ENCODE results near the gene RBKS. TPM values are rescaled to one million over a fixed set of nuclear protein-coding genes. Genes with fewer than 3 reads are reported as not detected.

The RBKS gene
- total and polyA plus RNA-seq, 2 of the 13 experiments (the other 11 are each of a cell fraction or from before 2014, with no cell fraction given): 7.7 to 8.3 TPM

- TF ChIP-seq ZNF431 (CRISPR knock-in tag; IDR thresholded peaks at IDR 0.05; ENCODE audit: borderline replicate concordance, low read depth) (no peak), ZNF549 (CRISPR knock-in tag; IDR thresholded peaks at IDR 0.05) (no peak), CREB1 (IDR thresholded peaks at IDR 0.05) (no peak), CREB1 (CRISPR knock-in tag; IDR thresholded peaks at IDR 0.05) (no peak), CCDC6 (CRISPR knock-in tag; IDR thresholded peaks at IDR 0.05) (no peak), GPBP1L1 (CRISPR knock-in tag; IDR thresholded peaks at IDR 0.05) (no peak), CHD2 (IDR thresholded peaks at IDR 0.05; ENCODE audit: low read depth, low read length) (no peak), YEATS4 (CRISPR knock-in tag; IDR thresholded peaks at IDR 0.05; ENCODE audit: borderline replicate concordance) (no peak), KLF13 (CRISPR knock-in tag; IDR thresholded peaks at IDR 0.05) (no peak), ZNF557 (CRISPR knock-in tag; IDR thresholded peaks at IDR 0.05) (no peak), ZNF615 (CRISPR knock-in tag; IDR thresholded peaks at IDR 0.05; ENCODE audit: borderline replicate concordance) (no peak), HCFC1 (IDR thresholded peaks at IDR 0.05; ENCODE audit: low read depth, low read length) (no peak), PRDM4 (CRISPR knock-in tag; IDR thresholded peaks at IDR 0.05; ENCODE audit: borderline replicate concordance) (no peak), ZNF891 (CRISPR knock-in tag; IDR thresholded peaks at IDR 0.05) (no peak), NR2F2 (IDR thresholded peaks at IDR 0.05; ENCODE audit: borderline replicate concordance, low read depth) (no peak), ZNF558 (CRISPR knock-in tag; IDR thresholded peaks at IDR 0.05; ENCODE audit: borderline replicate concordance) (no peak), CCAR2 (optimal IDR thresholded peaks at IDR 0.05; ENCODE audit: low read depth, low read length) (no peak), ZNF512B (CRISPR knock-in tag; IDR thresholded peaks at IDR 0.05; ENCODE audit: borderline replicate concordance) (no peak), POGZ (CRISPR knock-in tag; IDR thresholded peaks at IDR 0.05) (peak; percentile 11; the same call in 1 of the 2 replicates), GTF2F1 (IDR thresholded peaks at IDR 0.05; ENCODE audit: low read length) (0 out of 2 replicates have a peak, but pooled peaks have one; percentile 48)
These were observed 136.0 kb downstream of the RBKS start (continued) for GRCh38 chr2:27754138-27754588.

All from HepG2 (cell line).